Parathyroid adenoma (tissue), 2 donors: ENCODE measurements around the gene CIRBP.

ENCODE experiments used
- H2AFZ ChIP-seq: fragments of 300-600 bp; sonication (generic); one replicate; pipeline ENCODE4 v1.7.0; 2017; ENCODE audit warnings: antibody characterized with exemption, mild to moderate bottlenecking
- H3K27ac ChIP-seq: fragments of 300-600 bp; sonication (generic); one replicate; pipeline ENCODE4 v1.7.0; 2017
- H3K27me3 ChIP-seq: fragments of 300-600 bp; sonication (generic); one replicate; pipeline ENCODE4 v1.7.0; 2017; ENCODE audit warnings: low read length; ENCODE audit not compliant: control insufficient read depth, insufficient read depth
- H3K36me3 ChIP-seq: fragments of 300-600 bp; sonication (generic); one replicate; pipeline ENCODE4 v1.7.0; 2017; ENCODE audit warnings: low read length; ENCODE audit not compliant: control insufficient read depth, insufficient read depth
- H3K4me1 ChIP-seq: fragments of 300-600 bp; sonication (generic); one replicate; pipeline ENCODE4 v1.7.0; 2017; ENCODE audit warnings: control low read depth
- H3K4me2 ChIP-seq: fragments of 300-600 bp; sonication (generic); one replicate; pipeline ENCODE4 v1.7.0; 2017; ENCODE audit warnings: low read length
- H3K4me3 ChIP-seq: fragments of 300-600 bp; sonication (generic); one replicate; pipeline ENCODE4 v1.7.0; 2017; ENCODE audit warnings: low read depth, low read length
- H3K79me2 ChIP-seq: fragments of 300-600 bp; sonication (generic); one replicate; pipeline ENCODE4 v1.7.0; 2017; ENCODE audit warnings: control low read depth
- H3K9ac ChIP-seq: fragments of 300-600 bp; sonication (generic); one replicate; pipeline ENCODE4 v1.7.0; 2017; ENCODE audit warnings: mild to moderate bottlenecking
- H3K9me3 ChIP-seq: fragments of 300-600 bp; sonication (generic); one replicate; pipeline ENCODE4 v1.7.0; 2017; ENCODE audit warnings: low read length; ENCODE audit not compliant: control insufficient read depth
- CTCF ChIP-seq: fragments of 300-600 bp; sonication (generic); IDR thresholded peaks from one replicate; pipeline ENCODE4 v1.7.0; 2017; ENCODE audit warnings: antibody characterized with exemption, mild to moderate bottlenecking
- donor health status: primary hyperparathyroidism.

CIRBP gene

GRCh38 chr19:1271528-1272422 is 2.6 kb downstream of the CIRBP start:
- peak overlapping the region; percentile 90 for H3K27ac ChIP-seq
- no peaks in the 10 kb centered on the region for H3K36me3 ChIP-seq
- no peak for TF ChIP-seq CTCF
- H3K9ac ChIP-seq = no peak overlapping the region
- no peaks in the 10 kb centered on the region for H3K27me3 ChIP-seq
- no peak overlapping the region for H3K4me3 ChIP-seq
- H3K79me2 ChIP-seq = peaks cover 34% of the 10 kb centered on the region
- peak overlapping the region; percentile 99 for H3K4me2 ChIP-seq
- no peak overlapping the region for H2AFZ ChIP-seq
- H3K9me3 ChIP-seq = no peaks in the 10 kb centered on the region
- peaks cover 46% of the 10 kb centered on the region for H3K4me1 ChIP-seq

GRCh38 chr19:1272423-1273262 is 3.5 kb downstream of the CIRBP start:
- H3K4me1 ChIP-seq = peaks cover 39% of the 10 kb centered on the region
- no peak for TF ChIP-seq CTCF
- no peak overlapping the region for H3K9ac ChIP-seq
- no peak overlapping the region for H3K4me3 ChIP-seq
- H3K4me2 ChIP-seq = no peak overlapping the region
- no peak overlapping the region for H3K27ac ChIP-seq
- no peaks in the 10 kb centered on the region for H3K36me3 ChIP-seq
- no peak overlapping the region for H2AFZ ChIP-seq
- H3K9me3 ChIP-seq = no peaks in the 10 kb centered on the region
- peaks cover 34% of the 10 kb centered on the region for H3K79me2 ChIP-seq
- no peaks in the 10 kb centered on the region for H3K27me3 ChIP-seq

- H3K4me1 ChIP-seq = peaks cover 31% of the 10 kb centered on the region
- no peaks in the 10 kb centered on the region for H3K36me3 ChIP-seq
- H3K4me3 ChIP-seq = no peak overlapping the region
Measured at GRCh38 chr19:1273263-1274041, 4.3 kb downstream of the CIRBP start.

More at GRCh38 chr19:1273263-1274041, 4.3 kb downstream of the CIRBP start:
- Histone ChIP-seq H3K79me2 (peaks cover 34% of the 10 kb centered on the region), H3K9ac (no peak overlapping the region), H3K4me2 (no peak overlapping the region), H3K27me3 (no peaks in the 10 kb centered on the region), H2AFZ (no peak overlapping the region), H3K27ac (no peak overlapping the region), H3K9me3 (no peaks in the 10 kb centered on the region)
- no peak for TF ChIP-seq CTCF
